ENCODE data around the gene RITA1.

- TF ChIP-seq CTCF (IDR thresholded peaks at IDR 0.05) = no peak
- TF ChIP-seq POLR2A (IDR thresholded peaks at IDR 0.05) = no peak
Observed at GRCh38 chr12:113216027-113216426, 30.5 kb downstream of the RITA1 start.
